A673 (cell line): ENCODE results near the gene CSRNP2.

Experiments
- CTCF ChIP-seq: fragments of 300-800, 200-600 bp; sonication (generic); conservative IDR thresholded peaks from 2 replicates; pipeline ENCODE4 v1.5.1; 2017; ENCODE audit warnings: low read depth, mild to moderate bottlenecking, antibody characterized with exemption, low read length, moderate library complexity, mixed read lengths
- EZH2 ChIP-seq: fragments of 200-600 bp; sonication (generic); IDR thresholded peaks from 2 replicates; pipeline ENCODE4 v1.6.1; 2017; ENCODE audit warnings: borderline replicate concordance, low read depth, mild to moderate bottlenecking, mixed read lengths, antibody characterized with exemption, low read length; ENCODE audit not compliant: poor library complexity, severe bottlenecking

- TF ChIP-seq CTCF (no peak), EZH2 (no peak)
Observed at GRCh38 chr12:51085757-51086156, 2.4 kb upstream of the CSRNP2 start.
